D721Med (cell line): ENCODE results near the gene ZNF133.

Experiments used
- DNase-seq: peaks from one replicate; pipeline ENCODE4 v3.0.0; 2011; ENCODE audit warnings: low spot score; ENCODE audit not compliant: insufficient read length
- FAIRE-seq: peaks from 2 replicates; lab custom pipeline; 2011; peaks lifted over from hg19 to GRCh38; lab: Jason Lieb, UNC
- TF ChIP-seq, protein P1 (sequence below): IDR thresholded peaks from 2 replicates; pipeline ENCODE4 v1.5.1; 2012; ENCODE audit warnings: mild to moderate bottlenecking, control low read depth; ENCODE audit not compliant: insufficient read depth; ENCODE audit errors: missing control alignments

Gene ZNF133

DNA sequence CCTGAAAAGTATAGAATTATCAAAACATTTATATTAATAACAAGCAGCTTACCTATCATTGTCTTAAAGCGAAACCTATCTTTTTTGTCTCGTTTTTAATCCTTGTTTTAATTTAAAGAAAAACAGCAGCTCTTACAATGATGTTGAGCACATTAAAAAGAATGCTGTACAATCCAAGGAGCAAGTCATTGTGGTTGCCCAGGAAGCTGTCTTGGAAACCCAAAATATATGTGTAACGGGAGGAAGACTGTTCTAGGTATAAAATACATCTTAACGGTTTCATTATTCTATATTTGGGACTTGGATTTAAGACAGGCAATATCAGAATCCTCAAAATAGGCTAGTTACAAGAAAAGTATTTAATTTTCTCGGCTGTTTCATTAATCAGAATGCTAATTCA, 21.7 kb downstream of the ZNF133 start:
- FAIRE-seq (no peak), DNase-seq (no peak)
- TF ChIP-seq, protein P1, sequence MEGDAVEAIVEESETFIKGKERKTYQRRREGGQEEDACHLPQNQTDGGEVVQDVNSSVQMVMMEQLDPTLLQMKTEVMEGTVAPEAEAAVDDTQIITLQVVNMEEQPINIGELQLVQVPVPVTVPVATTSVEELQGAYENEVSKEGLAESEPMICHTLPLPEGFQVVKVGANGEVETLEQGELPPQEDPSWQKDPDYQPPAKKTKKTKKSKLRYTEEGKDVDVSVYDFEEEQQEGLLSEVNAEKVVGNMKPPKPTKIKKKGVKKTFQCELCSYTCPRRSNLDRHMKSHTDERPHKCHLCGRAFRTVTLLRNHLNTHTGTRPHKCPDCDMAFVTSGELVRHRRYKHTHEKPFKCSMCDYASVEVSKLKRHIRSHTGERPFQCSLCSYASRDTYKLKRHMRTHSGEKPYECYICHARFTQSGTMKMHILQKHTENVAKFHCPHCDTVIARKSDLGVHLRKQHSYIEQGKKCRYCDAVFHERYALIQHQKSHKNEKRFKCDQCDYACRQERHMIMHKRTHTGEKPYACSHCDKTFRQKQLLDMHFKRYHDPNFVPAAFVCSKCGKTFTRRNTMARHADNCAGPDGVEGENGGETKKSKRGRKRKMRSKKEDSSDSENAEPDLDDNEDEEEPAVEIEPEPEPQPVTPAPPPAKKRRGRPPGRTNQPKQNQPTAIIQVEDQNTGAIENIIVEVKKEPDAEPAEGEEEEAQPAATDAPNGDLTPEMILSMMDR: no peak

DNA sequence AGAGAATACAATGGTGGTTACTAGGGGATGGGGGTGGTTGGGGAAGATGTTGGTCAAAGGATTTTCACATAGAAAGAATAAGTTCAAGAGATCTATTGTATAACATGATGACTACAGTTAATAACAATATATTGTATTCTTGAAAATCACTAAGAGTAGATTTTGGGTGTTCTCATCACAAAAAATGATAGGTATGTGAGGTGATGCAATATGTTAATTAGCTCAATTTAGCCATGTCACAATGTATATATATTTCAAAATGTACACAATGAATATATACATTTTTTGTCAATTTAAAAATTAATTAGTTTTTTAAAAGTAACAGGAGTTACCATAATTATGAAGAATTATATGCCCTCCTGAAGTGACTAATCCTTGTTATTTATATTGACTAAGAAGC, 22.3 kb downstream of the ZNF133 start:
- TF ChIP-seq, protein P1: no peak
- no peak for FAIRE-seq
- no peak for DNase-seq

DNA sequence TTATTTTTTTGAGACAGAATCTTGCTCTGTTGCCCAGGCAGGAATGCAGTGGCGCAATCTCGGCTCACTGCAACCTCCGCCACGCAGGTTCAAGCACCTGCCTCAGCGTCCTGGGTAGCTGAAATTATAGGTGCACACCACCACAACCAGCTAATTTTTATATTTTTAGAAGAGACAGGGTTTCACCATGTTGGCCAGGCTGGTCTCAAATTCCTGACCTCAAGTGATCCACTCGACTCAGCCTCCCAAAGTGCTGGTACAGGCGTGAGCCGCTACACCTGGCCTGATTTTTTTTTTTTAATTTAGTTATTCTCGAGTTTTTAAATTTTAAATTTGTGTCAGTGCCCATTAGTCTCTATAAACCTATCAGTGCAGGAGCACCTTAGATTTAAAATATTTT, 24.4 kb downstream of the ZNF133 start:
- no peak for FAIRE-seq
- TF ChIP-seq, protein P1: no peak
- no peak for DNase-seq

DNA sequence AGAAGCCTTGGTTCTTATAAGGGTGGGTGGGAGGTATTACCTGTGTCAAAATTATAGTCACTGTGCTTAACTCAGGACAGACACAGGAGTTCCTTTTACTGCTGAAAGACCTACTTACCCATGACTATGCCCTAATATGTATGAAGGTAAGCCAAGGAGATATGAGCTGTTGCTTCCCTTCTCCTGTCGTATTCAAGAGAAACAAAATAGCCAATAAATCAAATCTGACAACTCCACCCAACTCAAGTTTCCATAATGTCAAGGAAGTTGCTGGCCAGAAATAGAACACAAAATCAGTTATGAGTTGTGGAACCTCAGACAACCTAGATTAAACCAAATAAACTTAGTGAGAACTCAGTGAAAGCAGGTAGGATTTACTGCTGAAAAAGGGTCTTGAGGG, 25.1 kb downstream of the ZNF133 start:
- TF ChIP-seq, protein P1: no peak
- no peak for FAIRE-seq
- DNase-seq: no peak

GRCh38 chr20:18314786-18315406, 26.6 kb downstream of the ZNF133 start:
- no peak for DNase-seq
- FAIRE-seq: no peak

GRCh38 chr20:18316166-18316565, 27.8 kb downstream of the ZNF133 start:
- TF ChIP-seq, protein P1: no peak
- DNase-seq (no peak), FAIRE-seq (no peak)

More at GRCh38 chr20:18314786-18315406, 26.6 kb downstream of the ZNF133 start:
- TF ChIP-seq, protein P1: no peak

DNA sequence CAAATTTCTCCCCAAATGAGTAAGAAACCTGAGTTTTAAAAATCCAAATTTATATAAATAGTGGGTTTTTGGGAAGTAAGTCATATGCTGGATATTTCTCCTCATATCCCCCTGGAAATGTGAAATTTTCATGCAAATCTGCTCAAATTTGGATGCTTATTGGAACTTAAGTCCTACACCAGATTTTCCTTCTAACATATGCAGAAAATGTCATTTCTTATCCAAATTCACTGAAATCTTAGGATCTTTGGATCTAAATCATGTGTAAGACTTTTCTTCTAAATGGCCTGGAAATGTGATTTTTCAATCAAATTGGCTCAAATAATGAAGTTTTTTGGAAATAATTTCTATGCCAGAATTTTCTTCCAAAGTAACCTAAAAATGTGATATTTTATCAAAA, 33.0 kb downstream of the ZNF133 start:
- DNase-seq (no peak), FAIRE-seq (no peak)
- TF ChIP-seq, protein P1: no peak
